Stimulated activated effector memory CD8-positive, alpha-beta T cell treated with anti-CD3 and anti-CD28 coated beads, Interleukin-12 subunit alpha, Interleukin-12 subunit beta, amount 100 ng/mL, for 72 hours (primary cell): ENCODE results near the gene NOTCH2NLA.
"Not testable (repeated sequence)": the region's sequence is repeated elsewhere in the genome, so short reads cannot be mapped to it uniquely, and the experiment has no call there.

ENCODE experiments used
- ATAC-seq: fragments of 150-1000 bp; cut with Tn5 transposase; 2 replicates; pipeline ENCODE4 v1.10.0; 2021
- DNase-seq, 2 donors: peaks; one replicate each; pipeline ENCODE4 v3.0.0; 2021 to 2022; ENCODE audit warnings: low spot score in 2 of 2
- H3K27ac Mint-ChIP-seq: one replicate; pipeline ENCODE4 v1.8.0; 2022; ENCODE audit warnings: mild to moderate bottlenecking, mixed read lengths
- H3K36me3 Mint-ChIP-seq: one replicate; pipeline ENCODE4 v1.8.0; 2022; ENCODE audit warnings: mild to moderate bottlenecking, mixed read lengths
- H3K4me1 Mint-ChIP-seq: one replicate; pipeline ENCODE4 v1.8.0; 2022; ENCODE audit warnings: mixed read lengths
- H3K4me3 Mint-ChIP-seq: one replicate; pipeline ENCODE4 v1.8.0; 2022; ENCODE audit warnings: mild to moderate bottlenecking, mixed read lengths
- H3K9me3 Mint-ChIP-seq: one replicate; pipeline ENCODE4 v1.8.0; 2022; ENCODE audit warnings: mixed read lengths

NOTCH2NLA gene

DNA sequence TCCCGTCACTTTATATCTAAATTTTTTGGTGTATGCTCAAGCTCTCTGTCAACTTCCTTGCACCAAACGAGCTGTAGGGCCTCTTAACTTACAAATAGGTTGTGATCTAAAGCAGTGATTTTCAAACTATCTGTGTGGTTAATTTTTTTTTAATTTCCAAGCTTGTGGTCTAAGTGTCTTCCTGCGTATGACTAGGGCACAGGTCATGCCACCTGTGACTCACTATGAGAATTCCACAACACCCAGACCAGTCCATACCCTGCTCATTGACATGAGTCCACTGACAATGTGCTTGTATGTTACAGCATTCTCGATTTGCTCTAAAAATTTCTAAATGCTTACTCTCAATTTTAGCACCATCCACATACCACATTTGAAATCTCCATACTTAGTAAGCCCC, 19.8 kb upstream of the NOTCH2NLA start:
- not testable (repeated sequence) for H3K4me3 Mint-ChIP-seq, H3K9me3 Mint-ChIP-seq, H3K4me1 Mint-ChIP-seq, DNase-seq, H3K36me3 Mint-ChIP-seq, H3K27ac Mint-ChIP-seq
- ATAC-seq = peak; percentile 100

DNA sequence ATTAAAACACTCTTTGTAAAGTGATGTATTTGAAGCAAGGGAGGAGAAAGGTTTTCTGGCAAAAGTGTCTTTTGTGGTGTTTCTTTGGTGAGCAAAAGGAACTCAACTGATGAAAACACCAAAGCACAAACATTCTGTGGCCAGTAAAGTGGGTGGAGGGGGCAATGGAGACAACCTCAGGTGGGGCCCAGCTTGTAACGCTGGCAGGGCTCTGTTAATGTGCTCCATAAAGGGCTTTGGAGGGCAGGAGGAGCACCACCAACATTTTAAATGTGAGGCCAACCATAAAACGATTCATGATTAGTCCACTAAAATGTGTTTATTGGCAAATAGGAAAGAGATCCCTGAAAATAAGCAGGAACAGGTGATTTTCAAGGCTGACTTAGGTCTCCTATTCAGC, 7.8 kb upstream of the NOTCH2NLA start:
- not testable (repeated sequence) for H3K4me3 Mint-ChIP-seq, H3K27ac Mint-ChIP-seq, H3K4me1 Mint-ChIP-seq, H3K36me3 Mint-ChIP-seq, ATAC-seq, H3K9me3 Mint-ChIP-seq, DNase-seq

DNA sequence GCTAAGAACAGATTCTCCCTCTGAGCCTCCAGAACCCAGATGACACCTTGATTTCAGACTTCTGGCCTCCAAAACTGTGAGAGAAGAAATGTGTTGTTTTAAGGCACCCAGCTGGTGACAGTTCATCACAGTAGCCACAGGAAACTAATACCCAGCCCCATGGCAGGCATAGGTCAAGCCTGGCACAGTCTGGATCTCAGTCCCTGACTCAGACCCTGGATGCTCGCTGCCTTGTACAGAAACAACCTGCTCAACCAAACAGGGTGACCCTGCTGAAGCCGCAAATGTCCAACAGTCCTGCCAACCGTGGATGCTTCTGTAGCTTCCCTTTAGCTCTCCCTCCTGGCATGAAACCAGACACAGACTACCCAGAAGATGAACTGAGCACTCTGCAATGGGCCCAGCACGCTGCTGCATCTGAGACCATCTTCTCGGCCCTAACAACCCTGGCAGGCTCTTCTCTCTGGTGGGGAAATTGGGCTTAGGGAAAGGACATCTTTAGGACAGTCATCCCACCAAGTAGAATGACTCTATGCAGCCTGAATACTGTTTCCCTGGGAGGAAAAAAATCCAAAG, 7.3 kb upstream of the NOTCH2NLA start:
- DNase-seq, H3K36me3 Mint-ChIP-seq, H3K27ac Mint-ChIP-seq, H3K9me3 Mint-ChIP-seq, H3K4me1 Mint-ChIP-seq, H3K4me3 Mint-ChIP-seq: not testable (repeated sequence)
- ATAC-seq = peak; percentile 24

DNA sequence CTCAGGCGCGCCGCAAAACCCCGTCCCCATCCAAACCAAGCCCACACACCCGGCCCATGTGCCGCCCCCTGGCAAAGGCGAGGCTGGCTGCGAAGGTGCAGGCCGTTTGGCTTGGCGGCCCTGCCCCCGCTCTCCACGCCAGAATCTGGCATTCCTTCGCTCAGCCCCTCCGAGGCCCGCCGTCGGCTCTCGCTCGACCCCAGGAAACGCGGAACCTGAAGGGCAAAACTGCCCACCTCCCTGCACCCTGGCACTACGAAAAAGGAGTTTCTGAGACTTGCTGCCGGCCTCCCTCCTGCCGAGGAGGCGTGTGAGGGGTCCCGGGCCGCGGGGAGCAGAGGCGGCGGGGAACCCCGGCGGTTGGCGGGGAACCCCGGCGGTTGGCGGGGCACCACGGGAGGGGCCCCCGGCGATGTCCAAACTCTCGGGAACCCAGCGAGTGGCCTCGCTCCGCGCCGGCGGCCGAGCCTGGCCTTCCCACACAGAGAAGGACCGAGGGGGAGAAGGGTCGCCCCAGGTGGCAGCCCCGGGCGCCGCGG, 608 bp downstream of the NOTCH2NLA start:
- ATAC-seq = peak; percentile 57
- peak overlapping the region; percentile 57 for H3K4me3 Mint-ChIP-seq
- H3K9me3 Mint-ChIP-seq, H3K27ac Mint-ChIP-seq, H3K36me3 Mint-ChIP-seq, H3K4me1 Mint-ChIP-seq: not testable (repeated sequence)
- peak; percentile 34 to 56 for DNase-seq

DNA sequence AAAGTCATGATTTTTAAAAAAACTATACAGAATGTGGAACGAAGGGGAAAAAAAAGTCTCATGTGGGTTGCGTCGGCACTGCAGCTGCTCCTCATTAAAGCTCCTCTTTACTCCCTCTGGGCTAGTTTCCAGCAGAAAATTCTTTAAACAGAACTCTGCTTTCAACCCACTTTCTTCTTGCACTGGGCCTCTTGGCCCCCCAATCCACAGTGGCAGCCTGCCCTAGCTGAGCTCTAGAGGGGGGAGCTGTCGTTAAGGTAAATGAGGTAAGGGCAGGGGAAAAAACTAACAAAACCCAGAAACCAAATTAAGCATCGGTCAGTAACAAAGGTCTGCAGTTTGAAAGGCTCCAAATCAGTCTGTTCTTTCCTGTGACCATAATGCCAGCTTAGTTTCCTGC, 54.3 kb downstream of the NOTCH2NLA start:
- not testable (repeated sequence) for H3K27ac Mint-ChIP-seq, H3K4me1 Mint-ChIP-seq, ATAC-seq, H3K9me3 Mint-ChIP-seq, DNase-seq, H3K4me3 Mint-ChIP-seq, H3K36me3 Mint-ChIP-seq

DNA sequence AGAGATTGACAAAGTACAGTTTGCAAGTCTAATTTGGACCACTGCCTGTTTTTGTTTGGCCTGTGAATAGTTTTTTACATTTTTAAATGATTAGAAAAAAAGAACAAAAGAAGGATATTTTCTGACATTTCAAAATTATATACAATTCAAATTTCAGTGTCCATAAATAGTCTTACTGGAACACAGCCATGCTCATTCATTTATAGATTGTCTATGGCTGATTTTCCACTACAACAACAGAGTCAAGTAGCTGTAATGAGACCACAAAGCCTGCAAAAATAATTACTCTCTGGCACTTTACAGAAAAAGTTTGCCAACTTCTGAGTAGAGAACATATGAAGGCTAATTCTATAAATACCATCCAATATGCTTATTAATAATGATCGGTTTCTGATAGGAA, 61.1 kb downstream of the NOTCH2NLA start:
- H3K4me3 Mint-ChIP-seq, ATAC-seq, H3K36me3 Mint-ChIP-seq, H3K27ac Mint-ChIP-seq, H3K4me1 Mint-ChIP-seq, DNase-seq, H3K9me3 Mint-ChIP-seq: not testable (repeated sequence)

DNA sequence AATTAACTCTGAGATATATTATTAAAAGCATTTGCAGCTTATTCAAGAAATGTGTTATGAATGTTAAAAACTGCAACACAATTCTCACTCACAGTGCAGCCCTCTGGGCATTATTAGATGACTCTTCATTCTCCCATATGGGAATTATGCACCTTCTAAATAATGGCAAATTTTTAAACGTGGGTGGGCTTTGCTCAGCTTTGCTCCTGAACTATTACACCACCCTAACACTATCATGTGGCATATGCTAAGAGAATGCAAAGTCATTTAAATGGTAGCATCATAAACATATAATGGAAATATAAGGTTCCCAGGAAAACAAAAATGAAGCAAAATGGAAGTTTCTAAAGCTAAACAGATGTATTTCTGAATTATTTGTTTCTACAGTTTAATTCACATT, 61.5 kb downstream of the NOTCH2NLA start:
- H3K4me3 Mint-ChIP-seq, H3K27ac Mint-ChIP-seq: not testable (repeated sequence)

DNA sequence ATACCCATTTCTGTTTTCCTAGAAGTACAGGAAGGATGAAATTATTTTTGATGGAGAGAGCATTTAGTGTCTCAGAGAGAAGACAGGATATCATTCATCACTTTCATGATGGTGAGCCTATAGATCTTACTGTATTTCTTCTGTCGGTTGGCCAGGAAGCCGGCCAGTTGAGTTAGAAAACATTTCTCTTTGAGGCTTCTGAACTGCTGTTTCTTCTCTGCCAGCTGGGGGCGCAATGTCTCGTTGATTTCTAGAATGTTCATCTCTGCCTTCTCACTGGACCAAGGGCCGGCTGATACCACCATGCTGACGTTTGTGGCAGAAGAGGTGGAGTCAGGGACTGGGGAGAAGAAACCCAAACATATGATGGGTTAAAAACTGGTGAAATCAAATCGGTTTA, 84.4 kb downstream of the NOTCH2NLA start, which contains the start of gene NBPF10:
Gene NBPF10, minus strand, starts transcription at position 340 of the 400 bp plus-strand sequence. Its CDS starts 35 bp downstream, at position 305.
- H3K36me3 Mint-ChIP-seq, H3K9me3 Mint-ChIP-seq, H3K4me3 Mint-ChIP-seq, H3K27ac Mint-ChIP-seq, ATAC-seq, H3K4me1 Mint-ChIP-seq, DNase-seq: not testable (repeated sequence)

More for the DNA sequence above, 61.5 kb downstream of the NOTCH2NLA start:
- H3K9me3 Mint-ChIP-seq, ATAC-seq, DNase-seq, H3K4me1 Mint-ChIP-seq, H3K36me3 Mint-ChIP-seq: not testable (repeated sequence)
